ENCODE data around the gene OR13J1.
A peak's percentile ranks its signal among the peaks of the same experiment; 100 is the strongest.

The OR13J1 gene

DNA sequence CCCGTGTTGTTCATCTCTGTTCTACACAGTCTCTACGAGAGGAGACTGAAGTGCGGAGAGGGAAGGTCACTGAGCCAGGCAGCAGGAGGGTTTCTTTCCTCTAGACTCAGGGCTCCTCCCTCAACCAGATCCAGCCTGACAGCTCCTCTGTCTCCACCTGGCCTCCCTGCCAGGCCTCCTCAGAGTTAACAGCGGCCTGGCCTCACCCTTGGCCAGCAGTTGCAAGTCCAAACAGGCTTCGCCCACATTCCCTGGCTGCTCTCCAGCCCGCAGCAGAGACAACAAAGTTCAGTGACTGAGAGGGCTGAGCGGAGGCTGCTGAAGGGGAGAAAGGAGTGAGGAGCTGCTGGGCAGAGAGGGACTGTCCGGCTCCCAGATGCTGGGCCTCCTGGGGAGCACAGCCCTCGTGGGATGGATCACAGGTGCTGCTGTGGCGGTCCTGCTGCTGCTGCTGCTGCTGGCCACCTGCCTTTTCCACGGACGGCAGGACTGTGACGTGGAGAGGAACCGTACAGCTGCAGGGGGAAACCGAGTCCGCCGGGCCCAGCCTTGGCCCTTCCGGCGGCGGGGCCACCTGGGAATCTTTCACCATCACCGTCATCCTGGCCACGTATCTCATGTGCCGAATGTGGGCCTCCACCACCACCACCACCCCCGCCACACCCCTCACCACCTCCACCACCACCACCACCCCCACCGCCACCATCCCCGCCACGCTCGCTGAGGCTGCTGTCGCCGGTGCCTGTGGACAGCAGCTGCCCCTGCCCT is 35.9 kb upstream of the OR13J1 start, which contains the start of gene HRCT1:
Gene HRCT1 (plus strand): TSS at position 291 of the 768 bp plus-strand sequence. CDS start 86 bp downstream, at position 377.
- no peaks in the 10 kb centered on the region for H3K36me3 ChIP-seq (ENCODE audit: control insufficient read depth, insufficient read depth, low read length)
- TF ChIP-seq, protein P1, sequence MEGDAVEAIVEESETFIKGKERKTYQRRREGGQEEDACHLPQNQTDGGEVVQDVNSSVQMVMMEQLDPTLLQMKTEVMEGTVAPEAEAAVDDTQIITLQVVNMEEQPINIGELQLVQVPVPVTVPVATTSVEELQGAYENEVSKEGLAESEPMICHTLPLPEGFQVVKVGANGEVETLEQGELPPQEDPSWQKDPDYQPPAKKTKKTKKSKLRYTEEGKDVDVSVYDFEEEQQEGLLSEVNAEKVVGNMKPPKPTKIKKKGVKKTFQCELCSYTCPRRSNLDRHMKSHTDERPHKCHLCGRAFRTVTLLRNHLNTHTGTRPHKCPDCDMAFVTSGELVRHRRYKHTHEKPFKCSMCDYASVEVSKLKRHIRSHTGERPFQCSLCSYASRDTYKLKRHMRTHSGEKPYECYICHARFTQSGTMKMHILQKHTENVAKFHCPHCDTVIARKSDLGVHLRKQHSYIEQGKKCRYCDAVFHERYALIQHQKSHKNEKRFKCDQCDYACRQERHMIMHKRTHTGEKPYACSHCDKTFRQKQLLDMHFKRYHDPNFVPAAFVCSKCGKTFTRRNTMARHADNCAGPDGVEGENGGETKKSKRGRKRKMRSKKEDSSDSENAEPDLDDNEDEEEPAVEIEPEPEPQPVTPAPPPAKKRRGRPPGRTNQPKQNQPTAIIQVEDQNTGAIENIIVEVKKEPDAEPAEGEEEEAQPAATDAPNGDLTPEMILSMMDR (IDR thresholded peaks at IDR 0.05; ENCODE audit: insufficient read depth, low read length, poor library complexity, severe bottlenecking): no peak
- DNase-seq (ENCODE audit: extremely low read depth, insufficient read length): no peak
- no peak within 1 kb of the TSS for H3K4me3 ChIP-seq (replicated peaks; ENCODE audit: low read depth, low read length)
- H3K27me3 ChIP-seq (replicated peaks; ENCODE audit: control insufficient read depth, insufficient read depth, low read length): peaks cover 1% of the 10 kb centered on the region

DNA sequence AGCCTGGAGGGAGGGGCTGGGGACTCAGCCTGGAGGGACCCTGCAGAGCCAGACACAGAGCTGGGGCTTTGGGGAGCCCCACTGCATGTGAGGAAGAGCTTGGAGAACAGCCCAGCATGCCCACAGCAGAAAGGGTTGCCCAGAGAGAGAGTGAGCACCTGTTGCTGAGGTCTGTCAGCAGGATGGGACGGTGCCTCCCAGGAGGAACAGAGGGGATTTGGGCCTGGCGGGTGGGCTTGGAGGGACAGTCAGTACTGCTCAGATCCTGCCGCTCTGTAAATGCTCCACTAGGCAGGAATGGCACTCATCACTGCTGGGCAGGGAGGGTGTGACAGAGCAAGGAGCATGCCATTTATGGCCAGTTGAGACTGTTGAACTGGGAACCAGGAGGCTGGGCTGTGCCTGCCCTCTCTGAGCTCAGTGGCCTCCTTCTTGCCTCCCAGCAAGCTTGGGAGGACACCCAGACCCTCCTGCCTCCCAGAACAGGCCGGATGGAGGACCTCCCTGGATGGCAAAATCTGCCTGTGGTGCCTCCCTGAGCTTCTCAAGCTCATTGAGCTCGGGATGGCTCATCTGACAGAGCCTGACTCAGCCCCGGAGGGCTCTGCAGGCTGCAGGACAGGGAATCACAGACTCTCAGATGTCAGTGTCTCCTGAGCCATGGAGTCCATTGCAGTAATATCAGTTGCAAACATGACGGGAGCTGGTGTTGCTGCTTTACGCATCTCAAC is 35.0 kb upstream of the OR13J1 start:
- H3K27me3 ChIP-seq (replicated peaks; ENCODE audit: control insufficient read depth, insufficient read depth, low read length): peaks cover 1% of the 10 kb centered on the region
- TF ChIP-seq, protein P1 (IDR thresholded peaks at IDR 0.05; ENCODE audit: insufficient read depth, low read length, poor library complexity, severe bottlenecking): no peak
- H3K4me3 ChIP-seq (replicated peaks; ENCODE audit: low read depth, low read length): no peak overlapping the region
- no peaks in the 10 kb centered on the region for H3K36me3 ChIP-seq (ENCODE audit: control insufficient read depth, insufficient read depth, low read length)
- DNase-seq (ENCODE audit: extremely low read depth, insufficient read length): no peak

- TF ChIP-seq, protein P1 (IDR thresholded peaks at IDR 0.05; ENCODE audit: insufficient read depth, low read length, poor library complexity, severe bottlenecking): no peak
- H3K36me3 ChIP-seq (ENCODE audit: control insufficient read depth, insufficient read depth, low read length): no peaks in the 10 kb centered on the region
- H3K27me3 ChIP-seq (replicated peaks; ENCODE audit: control insufficient read depth, insufficient read depth, low read length): peaks cover 1% of the 10 kb centered on the region
- no peak overlapping the region for H3K4me3 ChIP-seq (replicated peaks; ENCODE audit: low read depth, low read length)
- no peak for DNase-seq (ENCODE audit: extremely low read depth, insufficient read length)
Observed at GRCh38 chr9:35904338-35904737, 34.1 kb upstream of the OR13J1 start.

GRCh38 chr9:35903049-35903448 is 32.8 kb upstream of the OR13J1 start:
- no peak overlapping the region for H3K4me3 ChIP-seq (replicated peaks; ENCODE audit: low read depth, low read length)
- TF ChIP-seq, protein P1 (IDR thresholded peaks at IDR 0.05; ENCODE audit: insufficient read depth, low read length, poor library complexity, severe bottlenecking): peak; percentile 51
- H3K27me3 ChIP-seq (replicated peaks; ENCODE audit: control insufficient read depth, insufficient read depth, low read length): peaks cover 1% of the 10 kb centered on the region
- DNase-seq (ENCODE audit: extremely low read depth, insufficient read length): no peak
- no peaks in the 10 kb centered on the region for H3K36me3 ChIP-seq (ENCODE audit: control insufficient read depth, insufficient read depth, low read length)

GRCh38 chr9:35899021-35899420 is 28.8 kb upstream of the OR13J1 start:
- Histone ChIP-seq H3K36me3 (ENCODE audit: control insufficient read depth, insufficient read depth, low read length) (no peaks in the 10 kb centered on the region), H3K27me3 (replicated peaks; ENCODE audit: control insufficient read depth, insufficient read depth, low read length) (peaks cover 1% of the 10 kb centered on the region), H3K4me3 (replicated peaks; ENCODE audit: low read depth, low read length) (no peak overlapping the region)
- TF ChIP-seq, protein P1 (IDR thresholded peaks at IDR 0.05; ENCODE audit: insufficient read depth, low read length, poor library complexity, severe bottlenecking): no peak
- no peak for DNase-seq (ENCODE audit: extremely low read depth, insufficient read length)

Data from GM06990 (cell line).